ENCODE measurements around the gene OR52E5.

Gene OR52E5

GRCh38 chr11:5933116-5933515, 40.1 kb downstream of the OR52E5 start:
- DNase-seq (ENCODE audit: low read depth), result no peak

GRCh38 chr11:5937868-5938602, 45.0 kb downstream of the OR52E5 start:
- DNase-seq (ENCODE audit: low read depth), result no peak

- no peak for DNase-seq (ENCODE audit: low read depth)
Observed at GRCh38 chr11:5938603-5938965, 45.6 kb downstream of the OR52E5 start.

- no peak for DNase-seq (ENCODE audit: low read depth)
Observed at GRCh38 chr11:5940748-5941147, 47.7 kb downstream of the OR52E5 start.

- DNase-seq (ENCODE audit: low read depth), result no peak
Observed at GRCh38 chr11:5941951-5942350, 48.9 kb downstream of the OR52E5 start, which contains the start of gene OR56A3. OR56A3 (plus strand) TSS chr11:5942251; CDS start chr11:5947347, 5,096 bp downstream.
